GM21390 (cell line): Measurements from ENCODE around the gene EXOC5.
A peak's percentile ranks its signal among the peaks of the same experiment; 100 is the strongest.

Source experiments
- ATAC-seq: cut with Tn5 transposase; IDR thresholded peaks from one replicate; pipeline ENCODE4 v1.9.1; 2021; ENCODE audit not compliant: unreplicated experiment

Gene EXOC5, protein sequence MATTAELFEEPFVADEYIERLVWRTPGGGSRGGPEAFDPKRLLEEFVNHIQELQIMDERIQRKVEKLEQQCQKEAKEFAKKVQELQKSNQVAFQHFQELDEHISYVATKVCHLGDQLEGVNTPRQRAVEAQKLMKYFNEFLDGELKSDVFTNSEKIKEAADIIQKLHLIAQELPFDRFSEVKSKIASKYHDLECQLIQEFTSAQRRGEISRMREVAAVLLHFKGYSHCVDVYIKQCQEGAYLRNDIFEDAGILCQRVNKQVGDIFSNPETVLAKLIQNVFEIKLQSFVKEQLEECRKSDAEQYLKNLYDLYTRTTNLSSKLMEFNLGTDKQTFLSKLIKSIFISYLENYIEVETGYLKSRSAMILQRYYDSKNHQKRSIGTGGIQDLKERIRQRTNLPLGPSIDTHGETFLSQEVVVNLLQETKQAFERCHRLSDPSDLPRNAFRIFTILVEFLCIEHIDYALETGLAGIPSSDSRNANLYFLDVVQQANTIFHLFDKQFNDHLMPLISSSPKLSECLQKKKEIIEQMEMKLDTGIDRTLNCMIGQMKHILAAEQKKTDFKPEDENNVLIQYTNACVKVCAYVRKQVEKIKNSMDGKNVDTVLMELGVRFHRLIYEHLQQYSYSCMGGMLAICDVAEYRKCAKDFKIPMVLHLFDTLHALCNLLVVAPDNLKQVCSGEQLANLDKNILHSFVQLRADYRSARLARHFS

DNA sequence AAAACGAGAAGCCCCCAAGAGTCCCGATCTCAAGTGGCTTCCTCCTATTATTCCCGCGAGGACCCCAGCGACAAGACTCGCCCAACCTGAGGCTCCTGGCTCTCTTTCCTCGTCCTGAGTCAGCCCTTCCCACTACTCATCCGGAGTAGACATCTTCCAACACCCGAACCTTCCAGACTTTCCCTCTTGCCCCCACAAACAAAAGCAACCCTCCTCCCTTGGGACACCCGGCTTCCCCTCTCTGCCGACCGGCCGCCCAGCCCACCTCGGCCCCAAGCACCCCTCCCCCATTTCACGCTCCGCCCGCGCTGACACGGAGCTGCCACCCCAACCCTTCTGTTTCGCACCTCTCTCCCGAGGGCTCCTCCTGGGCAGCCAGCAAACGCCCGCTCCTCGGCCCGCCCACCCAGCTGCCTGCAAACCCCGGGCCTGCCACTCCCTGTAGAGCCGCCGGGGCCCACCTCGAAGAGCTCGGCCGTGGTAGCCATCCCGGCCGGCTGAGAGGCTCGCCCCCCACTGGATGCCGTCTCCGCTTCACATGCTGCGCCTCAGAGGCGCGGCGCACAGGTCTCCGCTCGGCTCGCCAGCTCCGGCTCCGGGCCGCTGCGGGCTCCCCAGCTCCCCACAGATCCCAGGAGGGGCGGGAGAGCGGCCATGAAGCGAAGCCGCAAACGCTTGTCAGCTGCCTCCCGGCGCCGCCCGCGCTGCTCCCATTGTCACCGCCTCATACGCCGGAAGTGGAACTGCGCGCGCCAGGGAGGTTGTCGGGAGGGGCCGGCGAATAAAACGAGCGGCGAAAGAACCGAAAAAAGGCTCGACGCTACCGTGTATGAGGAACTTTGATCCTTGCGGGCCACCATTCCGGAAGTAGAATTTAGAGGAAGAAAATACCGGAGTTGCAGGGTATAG is at the start of gene EXOC5, which contains the start of gene AP5M1:
EXOC5 (minus strand) TSS at position 745 of the 909 bp plus-strand sequence; CDS start at position 488, 257 bp downstream.
AP5M1 (plus strand) TSS at position 811 of the 909 bp plus-strand sequence. CDS start 344 bp downstream, outside the sequence.
- ATAC-seq: peak; percentile 83

DNA sequence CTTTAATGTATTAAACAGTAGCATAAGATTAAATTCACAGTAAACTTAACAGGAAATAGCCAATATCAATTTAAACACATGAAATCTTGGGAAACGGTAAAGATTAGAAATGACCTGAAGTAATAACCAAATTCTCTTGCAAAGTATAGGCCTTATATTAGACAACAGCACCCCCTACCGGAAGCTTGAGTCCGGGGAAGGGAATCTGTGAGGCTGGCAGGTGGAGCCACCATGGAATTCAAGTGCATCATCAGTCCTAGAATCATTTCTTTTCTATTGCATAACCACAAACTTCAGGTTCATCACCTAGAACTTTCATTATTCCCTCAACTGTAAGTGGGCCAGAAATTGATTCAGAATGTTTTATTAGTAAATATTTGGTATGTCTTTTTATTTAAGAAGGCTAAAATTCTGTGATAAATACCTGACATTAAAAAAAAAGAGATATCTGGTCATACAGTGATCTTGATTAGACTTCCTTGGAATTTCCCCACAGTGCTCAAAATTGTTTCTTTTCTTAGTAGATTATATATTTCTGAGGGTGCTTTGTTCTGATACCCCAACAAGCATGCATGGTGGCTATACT is 48.6 kb upstream of the EXOC5 start:
- peak; percentile 65 for ATAC-seq

DNA sequence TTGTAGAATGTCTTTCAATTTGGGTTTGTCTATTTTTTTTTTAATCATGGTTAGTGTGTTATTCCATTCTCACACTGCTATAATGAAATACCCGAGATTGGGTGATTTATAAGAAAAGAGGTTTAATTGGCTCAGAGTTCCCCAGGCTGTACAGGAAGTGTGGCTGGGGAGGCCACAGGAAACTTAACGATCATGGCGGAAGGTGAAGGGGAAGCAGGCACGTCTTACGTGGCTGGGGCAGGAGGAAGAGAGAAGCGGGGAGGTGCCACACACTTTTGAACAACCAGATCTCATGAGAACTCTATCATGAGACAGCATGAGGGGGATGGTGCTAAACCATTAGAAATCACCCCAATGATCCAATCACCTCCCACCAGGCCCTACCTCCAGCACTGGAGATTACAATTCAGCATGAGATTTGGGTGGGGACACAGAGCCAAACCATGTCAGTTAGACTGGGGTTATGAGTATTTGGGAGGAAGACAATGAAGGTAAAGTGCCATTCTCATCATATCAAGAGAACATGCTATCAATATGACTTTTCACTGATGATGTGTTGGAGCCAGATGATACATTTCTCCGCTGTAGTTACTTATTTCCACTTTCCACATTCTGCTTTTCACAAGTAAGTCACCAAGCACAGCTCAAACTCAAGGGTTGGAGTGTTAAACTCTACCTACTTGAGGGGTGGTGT is 45.8 kb upstream of the EXOC5 start:
- ATAC-seq: no peak

DNA sequence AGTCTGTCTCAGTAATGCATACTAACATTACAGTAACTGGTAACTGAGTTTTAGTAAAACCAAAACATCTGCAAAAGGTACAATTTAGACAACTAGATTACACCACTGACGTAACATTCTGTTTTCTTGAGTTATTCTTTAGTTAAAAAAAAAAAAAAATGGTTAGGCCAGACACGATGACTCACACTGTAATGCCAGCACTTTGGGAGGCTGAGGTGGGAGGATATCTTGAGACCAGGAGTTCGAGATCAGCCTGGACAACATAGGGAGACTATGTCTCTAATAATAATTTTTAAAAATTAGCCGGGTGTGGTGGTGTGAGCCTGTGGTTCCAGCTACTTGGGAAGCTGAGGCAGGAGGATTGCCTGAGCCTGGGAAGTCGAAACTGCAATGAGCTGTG is 34.2 kb upstream of the EXOC5 start:
- no peak for ATAC-seq

DNA sequence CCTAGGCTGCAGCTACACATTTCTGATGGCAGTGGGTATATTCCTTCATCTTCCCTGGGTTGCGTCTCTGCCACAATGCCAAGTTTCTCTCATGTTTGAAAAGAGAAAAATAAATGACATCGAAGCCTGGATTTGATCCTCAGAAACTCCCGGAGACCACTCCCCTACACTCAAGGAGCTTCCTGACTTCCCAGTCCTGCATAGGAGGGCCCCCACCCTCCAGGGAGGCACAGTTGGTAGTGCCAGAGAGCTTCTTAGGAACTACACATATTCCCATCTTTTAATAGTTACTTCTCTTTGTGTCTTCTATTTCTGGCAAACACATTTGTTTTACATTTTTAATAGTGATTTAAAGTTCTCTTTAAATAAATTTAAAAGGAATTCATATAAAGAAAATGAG is 30.8 kb upstream of the EXOC5 start:
- no peak for ATAC-seq

DNA sequence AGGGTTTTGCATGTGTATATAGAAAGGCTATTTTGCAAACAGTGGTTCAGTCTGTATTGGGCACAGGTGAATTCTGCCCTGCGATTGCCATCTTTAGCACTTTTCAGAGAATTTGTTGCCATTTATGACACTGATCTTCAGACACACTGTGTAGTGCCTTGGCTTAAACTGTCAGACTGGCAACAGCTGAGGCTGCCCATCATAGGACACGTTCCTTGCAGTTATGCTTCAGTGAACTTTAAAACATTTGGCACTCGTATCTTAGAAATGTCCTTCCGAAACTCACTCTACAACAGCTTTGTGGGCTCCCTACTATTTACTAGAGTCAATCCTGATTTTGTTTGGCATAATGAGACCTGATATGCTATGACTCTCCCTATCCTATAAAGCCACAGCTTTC is 29.1 kb upstream of the EXOC5 start:
- no peak for ATAC-seq

DNA sequence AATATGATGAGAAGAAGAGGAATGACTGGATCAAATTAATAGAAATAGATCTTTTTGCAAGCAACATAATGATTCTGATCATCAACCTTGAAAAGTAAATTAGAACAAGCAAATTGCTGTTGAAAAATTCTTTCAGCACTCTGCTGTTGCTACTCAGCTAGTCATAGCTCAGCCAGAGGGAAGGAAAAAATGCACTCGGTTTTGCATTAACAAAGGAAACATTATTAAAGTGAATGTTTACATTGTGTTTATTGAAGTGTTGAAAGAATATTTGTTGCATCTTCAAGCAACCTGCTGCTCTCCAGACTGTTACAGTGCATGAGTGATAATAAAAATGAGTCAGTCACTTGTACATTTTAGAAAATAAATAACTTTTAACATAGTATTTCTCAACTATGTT is 26.5 kb upstream of the EXOC5 start:
- no peak for ATAC-seq

DNA sequence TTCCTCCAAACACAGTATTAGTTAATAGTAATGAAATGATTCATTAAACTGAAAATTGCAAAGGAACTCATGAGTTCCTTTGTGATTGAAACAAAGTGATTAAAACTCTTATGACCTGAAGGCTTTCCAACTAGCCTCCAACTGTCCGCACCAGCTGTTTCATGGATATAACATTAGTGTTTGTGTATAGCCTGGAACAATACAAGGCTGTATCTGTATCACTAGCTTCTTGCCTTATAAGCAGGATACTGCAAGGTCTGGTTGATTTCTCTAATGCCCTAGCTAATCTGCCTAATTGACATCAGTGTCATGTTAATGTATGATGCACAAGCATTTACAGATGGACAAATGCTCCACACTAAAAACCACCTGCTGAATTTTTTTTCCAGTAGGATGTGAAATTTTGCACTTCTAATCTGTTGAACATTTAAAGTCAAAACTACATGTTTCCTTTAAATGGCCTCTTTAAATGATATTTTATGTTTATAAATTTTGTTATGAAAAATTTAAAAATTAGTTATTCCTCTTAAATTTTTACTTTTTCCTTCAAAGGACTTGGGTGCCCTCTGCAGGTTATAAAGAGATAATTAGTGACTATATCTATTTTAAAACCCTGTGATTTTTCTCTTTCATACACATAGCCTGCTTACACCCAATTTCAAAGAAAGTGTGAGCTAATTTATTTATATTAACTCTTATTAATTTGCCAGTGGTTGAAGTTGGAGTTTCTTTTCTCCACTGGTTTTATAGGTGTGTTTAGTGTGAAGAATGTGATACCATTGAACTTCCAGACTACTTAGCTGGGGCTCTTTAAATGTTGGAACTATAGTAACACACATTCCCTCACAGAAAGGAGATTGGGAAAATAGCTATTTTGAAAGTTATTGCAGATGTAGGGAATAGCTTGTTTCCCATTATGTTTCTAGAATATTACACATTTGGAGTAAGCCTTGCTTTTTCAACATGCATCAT is 25.4 kb upstream of the EXOC5 start:
- no peak for ATAC-seq

DNA sequence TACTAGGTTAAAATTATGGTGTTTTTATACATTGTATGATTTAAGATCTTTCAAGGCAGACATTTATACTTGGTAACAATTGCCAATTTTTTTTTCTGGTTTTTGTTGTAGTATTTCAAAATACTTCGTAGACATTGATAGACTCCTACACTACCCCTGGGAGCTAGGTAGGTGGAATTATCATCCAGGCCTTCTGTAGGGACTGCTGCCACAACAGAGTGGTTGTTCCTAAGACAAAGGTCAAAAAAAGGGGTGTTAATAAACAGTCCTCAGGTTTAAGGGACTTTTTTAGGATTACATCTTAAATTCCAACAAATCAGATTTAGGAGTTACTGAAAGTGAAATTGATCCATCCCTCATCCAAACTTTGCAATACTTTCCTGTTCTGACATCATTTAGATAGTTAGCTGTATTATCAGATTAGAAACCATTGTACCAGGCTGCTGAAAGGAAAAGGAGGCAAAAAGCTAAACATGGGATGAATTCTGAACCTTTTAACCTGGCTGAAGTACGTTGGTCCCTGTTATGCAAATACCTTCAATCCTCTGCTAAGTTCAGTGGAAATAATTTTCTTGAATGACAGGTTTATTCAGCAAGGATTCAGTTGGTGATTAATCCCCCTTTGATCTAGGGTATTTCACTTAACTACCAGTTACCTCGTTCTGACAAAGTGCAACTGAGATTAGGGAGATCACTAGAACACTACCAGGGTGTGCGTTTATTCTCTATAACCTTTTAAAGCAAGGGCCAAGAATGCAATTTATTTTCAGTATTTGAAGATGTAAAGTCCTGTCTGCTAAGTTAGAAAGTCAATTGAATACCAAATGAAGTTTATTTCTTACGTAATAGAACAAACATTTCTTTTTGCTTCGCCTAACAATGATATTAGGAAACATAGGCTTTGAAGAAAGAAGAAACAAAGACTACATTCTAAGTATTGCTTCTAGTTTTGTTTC is 23.3 kb upstream of the EXOC5 start:
- ATAC-seq: no peak

DNA sequence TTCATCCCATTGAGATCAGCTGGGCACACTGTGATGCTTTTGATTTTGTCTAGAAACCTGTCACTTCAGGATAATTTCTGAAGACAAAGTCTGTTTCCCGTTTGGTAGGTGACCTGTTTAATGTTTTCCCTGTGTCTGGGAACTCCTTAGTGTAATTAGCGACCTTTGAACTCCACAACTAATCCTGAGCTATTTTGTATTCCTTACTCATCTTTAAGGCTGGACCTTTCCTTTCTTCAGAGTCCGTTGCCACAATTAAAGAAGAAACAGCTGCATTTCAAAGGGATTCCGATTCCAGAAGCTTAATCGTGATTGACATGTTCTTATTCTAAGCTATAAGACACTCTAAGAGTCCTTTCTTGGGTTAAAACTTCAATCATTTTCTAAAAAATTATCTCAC is 22.0 kb upstream of the EXOC5 start:
- ATAC-seq: no peak

DNA sequence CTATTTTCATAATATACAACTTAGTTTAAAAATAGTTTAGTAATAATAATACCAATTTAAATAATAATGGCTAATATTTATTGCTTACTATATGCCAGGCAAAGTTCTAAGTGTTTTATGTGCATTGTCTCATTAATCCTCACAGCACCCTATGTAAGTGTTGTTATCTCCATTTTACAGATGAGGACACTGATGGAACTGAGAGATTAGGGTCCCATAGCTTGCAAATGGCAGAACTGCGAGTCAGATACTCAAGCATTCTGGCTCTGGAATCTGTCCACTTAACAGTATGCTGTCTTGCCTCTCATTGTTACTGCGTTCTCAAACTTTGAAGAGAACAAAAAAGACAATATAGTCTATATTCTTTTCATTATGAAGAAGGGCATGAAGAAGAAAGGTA is 19.0 kb upstream of the EXOC5 start:
- no peak for ATAC-seq

DNA sequence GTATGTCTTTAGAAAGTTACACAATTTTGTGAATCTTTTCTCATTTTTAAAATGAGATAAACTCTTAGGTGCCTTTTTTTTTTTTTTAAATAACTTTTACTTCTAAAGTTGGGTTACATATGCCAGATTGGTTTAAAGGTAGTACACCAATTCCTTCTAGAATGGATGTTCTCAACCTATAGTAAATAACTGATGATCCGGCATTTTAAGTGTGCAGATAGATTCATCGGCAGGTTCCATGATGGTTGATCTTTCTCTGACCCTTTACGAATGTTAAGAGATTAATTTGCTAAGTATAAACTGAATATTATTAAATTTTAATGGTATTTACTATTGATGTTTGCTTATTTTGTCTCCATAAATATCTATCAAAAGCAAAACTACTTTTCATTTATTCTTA is 8.4 kb upstream of the EXOC5 start:
- no peak for ATAC-seq

DNA sequence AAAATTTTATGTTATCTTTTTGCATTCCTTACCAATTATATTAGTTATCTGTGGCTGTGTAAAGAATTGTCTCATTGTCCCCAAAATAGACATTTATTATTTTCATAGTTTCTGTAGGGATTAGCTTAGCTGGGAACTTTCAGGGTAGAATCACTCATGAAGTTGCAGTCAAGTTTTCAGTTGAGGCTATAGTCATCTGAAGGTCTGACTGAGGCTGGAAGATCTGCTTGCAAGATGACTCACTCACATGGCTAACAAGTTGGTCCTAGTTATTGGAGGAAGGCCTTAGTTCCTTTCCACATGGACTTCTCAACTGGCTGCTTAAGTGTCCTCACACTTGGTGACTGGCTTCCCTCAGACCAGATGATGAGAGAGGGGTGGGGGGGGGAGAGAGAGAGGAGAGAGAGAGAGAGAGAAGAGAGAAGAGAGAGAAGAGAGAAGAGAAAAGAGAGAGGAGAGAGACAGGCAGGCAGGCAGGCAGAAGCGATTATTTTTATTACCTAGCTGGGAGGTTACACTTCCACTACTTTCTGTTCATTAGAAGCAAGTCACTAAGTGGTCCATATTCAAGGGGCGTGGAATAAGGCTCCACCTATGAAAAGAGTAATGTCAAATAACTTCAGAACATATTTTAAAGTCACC is 6.4 kb upstream of the EXOC5 start:
- ATAC-seq: no peak

DNA sequence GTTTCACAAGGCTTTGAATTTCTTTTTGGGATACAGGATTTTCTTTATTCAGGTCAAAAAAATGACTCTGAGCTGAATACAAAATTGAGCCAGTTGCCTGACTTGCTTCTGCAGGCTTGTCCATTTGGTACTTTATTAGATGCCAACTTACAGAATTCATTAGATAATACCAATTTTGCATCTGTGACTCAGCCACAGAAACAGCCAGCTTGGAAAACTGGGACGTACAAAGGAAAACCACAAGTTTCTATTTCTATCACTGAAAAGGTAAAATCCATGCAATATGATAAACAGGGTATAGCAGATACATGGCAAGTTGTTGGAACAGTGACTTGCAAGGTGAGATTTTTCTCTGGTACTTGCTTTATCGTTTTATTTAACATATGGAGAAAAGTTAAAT is 5.8 kb upstream of the EXOC5 start:
- ATAC-seq: no peak

DNA sequence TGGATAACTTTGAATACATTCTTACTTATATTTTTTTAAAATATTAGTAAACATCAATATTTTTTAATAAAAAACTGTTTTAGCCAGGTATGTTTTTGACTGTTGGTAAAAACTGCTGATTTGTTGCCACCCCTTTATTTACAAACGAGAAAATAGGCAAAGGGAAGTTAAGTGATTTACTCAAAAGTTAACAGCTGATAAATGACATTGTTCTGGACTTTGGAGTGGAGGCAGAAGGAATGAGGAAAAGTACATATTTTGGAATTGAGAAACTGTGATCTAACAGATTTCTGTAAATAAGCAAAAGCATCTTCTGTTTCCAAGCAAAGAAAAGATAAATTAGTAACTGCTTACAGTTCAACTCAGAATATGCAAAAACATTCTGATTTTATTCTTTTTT is 4.5 kb upstream of the EXOC5 start:
- no peak for ATAC-seq

DNA sequence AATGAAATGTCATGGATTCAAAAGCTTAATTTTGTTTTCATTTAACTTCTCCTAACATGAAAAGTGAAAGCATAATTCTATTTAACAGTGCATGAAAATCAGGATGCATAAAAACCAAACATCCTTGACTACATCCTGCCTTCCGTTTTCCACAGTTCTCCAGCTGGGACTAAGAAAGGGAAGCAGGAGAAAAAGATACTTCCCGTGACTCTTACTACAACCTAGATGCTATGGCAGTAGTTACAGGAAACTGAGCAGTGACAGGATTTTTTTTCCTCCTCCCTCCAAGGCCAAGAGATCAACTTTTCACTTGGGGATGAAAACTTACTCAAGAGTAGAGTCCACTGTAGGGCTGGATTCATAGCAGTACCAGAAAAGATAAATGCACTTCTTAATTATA is 2.6 kb downstream of the EXOC5 start:
- ATAC-seq: no peak

DNA sequence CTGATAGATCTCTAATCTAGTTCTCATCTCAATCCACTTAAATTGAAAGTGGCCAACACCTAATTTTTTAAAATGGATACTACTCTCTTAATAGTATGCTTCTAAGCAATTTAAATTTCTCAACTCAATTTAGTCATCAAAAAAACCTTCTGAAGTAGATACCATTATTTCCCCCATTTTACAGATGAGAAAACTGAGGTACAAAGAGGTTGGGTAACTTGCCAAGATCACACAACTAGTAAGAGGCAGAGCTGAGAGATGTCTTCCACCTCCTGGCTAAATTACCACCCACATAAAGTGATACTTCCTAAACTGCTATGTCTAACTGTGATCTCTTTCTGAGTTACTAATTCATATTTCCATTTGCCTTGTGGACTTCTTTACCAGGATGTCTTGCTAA is 6.6 kb downstream of the EXOC5 start:
- no peak for ATAC-seq

DNA sequence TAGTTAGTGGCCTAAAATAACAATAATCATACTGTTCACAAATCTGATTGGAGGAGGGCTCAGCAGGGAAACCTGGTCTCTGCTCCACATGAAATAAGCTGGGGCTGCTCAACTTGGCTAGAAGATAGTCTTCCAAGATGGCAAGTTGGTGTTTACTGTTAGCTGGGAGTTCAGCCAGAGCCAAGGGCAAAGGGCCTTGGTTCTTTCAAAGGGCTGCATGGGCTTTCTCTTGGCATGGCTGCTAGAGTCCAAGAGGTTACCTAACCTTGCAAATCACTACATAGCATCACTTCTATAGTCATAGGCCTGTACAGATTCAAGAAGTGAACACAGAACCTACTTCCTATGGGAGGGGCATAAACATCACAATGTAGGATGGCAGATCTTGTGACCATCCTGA is 7.1 kb downstream of the EXOC5 start:
- ATAC-seq: no peak
